AG04449 (cell line): ENCODE results near the gene SPTAN1.
A peak's percentile ranks its signal among the peaks of the same experiment; 100 is the strongest.
"Not testable (repeated sequence)": the region's sequence is repeated elsewhere in the genome, so short reads cannot be mapped to it uniquely, and the experiment has no call there.

ENCODE experiments used
- CTCF ChIA-PET: fragments of 350-600 bp; formaldehyde crosslinking; extraction: SDS; loops from one replicate; lab custom pipeline; 2021; ENCODE audit warnings: antibody characterized with exemption; lab: Yijun Ruan, JAX
- POLR2A ChIA-PET: fragments of 400-600, 350-600 bp; formaldehyde crosslinking; extraction: SDS; loops from one replicate; lab custom pipeline; 2020; ENCODE audit warnings: antibody characterized with exemption, inconsistent platforms; lab: Yijun Ruan, JAX
- DNase-seq: peaks from one replicate; pipeline ENCODE4 v3.0.0-alpha.2; 2010; ENCODE audit warnings: low read depth, low spot score
- H3K4me3 ChIP-seq: 2 replicates; pipeline ENCODE4 v1.5.1; 2011; ENCODE audit warnings: low read depth, mild to moderate bottlenecking, control low read depth, low read length
- TF ChIP-seq, protein P1 (sequence below): IDR thresholded peaks from one replicate; pipeline ENCODE4 v1.5.1; 2011; ENCODE audit warnings: mild to moderate bottlenecking, moderate library complexity, low read length, control low read depth, inconsistent platforms; ENCODE audit not compliant: insufficient read depth; ENCODE audit errors: missing control alignments

Gene SPTAN1

DNA sequence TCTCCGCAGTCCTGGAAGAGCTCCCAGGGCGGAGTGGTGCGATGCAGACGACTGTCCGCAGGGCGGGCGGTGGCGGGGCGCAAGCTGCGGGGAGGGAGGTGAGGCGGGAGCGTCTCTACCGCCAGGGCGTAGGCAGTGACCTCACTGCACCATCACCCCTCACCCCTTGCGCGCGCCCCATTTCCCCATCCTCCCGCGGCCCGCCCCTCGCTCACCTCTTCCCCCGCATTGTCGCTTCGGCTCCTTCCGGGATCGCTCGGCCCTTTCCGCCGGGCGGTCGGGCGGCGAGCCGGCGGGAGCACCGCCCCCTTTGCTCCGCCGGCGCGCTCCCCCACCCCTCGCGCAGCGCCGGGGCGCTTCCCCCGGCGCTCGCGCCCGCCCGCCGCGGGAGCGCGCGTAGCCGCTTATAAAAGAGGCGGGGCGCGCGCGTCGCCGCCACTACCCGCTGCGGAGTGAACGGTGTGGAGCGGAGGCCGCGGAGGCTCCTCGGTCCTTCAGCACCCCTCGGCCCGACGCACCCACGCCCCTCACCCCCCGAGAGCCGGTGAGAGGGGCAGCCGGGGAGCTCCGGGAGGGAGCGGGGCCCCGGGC, at the start of gene SPTAN1:
Gene SPTAN1, plus strand, starts transcription at position 435 of the 591 bp plus-strand sequence. CDS start 14,154 bp downstream, outside the sequence.
- no peak for DNase-seq
- TF ChIP-seq, protein P1, sequence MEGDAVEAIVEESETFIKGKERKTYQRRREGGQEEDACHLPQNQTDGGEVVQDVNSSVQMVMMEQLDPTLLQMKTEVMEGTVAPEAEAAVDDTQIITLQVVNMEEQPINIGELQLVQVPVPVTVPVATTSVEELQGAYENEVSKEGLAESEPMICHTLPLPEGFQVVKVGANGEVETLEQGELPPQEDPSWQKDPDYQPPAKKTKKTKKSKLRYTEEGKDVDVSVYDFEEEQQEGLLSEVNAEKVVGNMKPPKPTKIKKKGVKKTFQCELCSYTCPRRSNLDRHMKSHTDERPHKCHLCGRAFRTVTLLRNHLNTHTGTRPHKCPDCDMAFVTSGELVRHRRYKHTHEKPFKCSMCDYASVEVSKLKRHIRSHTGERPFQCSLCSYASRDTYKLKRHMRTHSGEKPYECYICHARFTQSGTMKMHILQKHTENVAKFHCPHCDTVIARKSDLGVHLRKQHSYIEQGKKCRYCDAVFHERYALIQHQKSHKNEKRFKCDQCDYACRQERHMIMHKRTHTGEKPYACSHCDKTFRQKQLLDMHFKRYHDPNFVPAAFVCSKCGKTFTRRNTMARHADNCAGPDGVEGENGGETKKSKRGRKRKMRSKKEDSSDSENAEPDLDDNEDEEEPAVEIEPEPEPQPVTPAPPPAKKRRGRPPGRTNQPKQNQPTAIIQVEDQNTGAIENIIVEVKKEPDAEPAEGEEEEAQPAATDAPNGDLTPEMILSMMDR, result peak; percentile 28
- POLR2A ChIA-PET, result interaction anchor here (0.6 to 4.6 kb wide), 28 partner anchors 9 to 195 kb away, joined by 3 to 25 read pairs (median 5); partner anchors contain the start of genes GLE1 and SET
- H3K4me3 ChIP-seq, result peak within 1 kb of the TSS; percentile 78
- CTCF ChIA-PET, result interaction anchor here (0.9 to 2.0 kb wide), 4 partner anchors 20 to 150 kb away, joined by 3 to 9 read pairs (median 6); no protein-coding TSS in a partner anchor

GRCh38 chr9:128503415-128503825, 49.0 kb upstream of the SPTAN1 start:
- POLR2A ChIA-PET, result interaction anchor here (2.4 kb wide), 1 partner anchor 49 kb away, joined by 25 read pairs; the partner anchor contains the start of gene SPTAN1
- CTCF ChIA-PET, result not testable (repeated sequence)
- H3K4me3 ChIP-seq, result peak overlapping the region; percentile 99; the same call in 1 of the 2 replicates
- DNase-seq, result peak; percentile 69

- ChIA-PET POLR2A (interaction anchor here (2.4 kb wide), 1 partner anchor 49 kb away, joined by 25 read pairs; the partner anchor contains the start of gene SPTAN1), CTCF (interaction anchor here (0.7 to 1.7 kb wide), 2 partner anchors 65 to 84 kb away, joined by 3 to 5 read pairs; no protein-coding TSS in a partner anchor)
- H3K4me3 ChIP-seq, result peak overlapping the region; percentile 99
- no peak for DNase-seq
- TF ChIP-seq, protein P1, result no peak
Measured at GRCh38 chr9:128503870-128504269, 48.5 kb upstream of the SPTAN1 start.

DNA sequence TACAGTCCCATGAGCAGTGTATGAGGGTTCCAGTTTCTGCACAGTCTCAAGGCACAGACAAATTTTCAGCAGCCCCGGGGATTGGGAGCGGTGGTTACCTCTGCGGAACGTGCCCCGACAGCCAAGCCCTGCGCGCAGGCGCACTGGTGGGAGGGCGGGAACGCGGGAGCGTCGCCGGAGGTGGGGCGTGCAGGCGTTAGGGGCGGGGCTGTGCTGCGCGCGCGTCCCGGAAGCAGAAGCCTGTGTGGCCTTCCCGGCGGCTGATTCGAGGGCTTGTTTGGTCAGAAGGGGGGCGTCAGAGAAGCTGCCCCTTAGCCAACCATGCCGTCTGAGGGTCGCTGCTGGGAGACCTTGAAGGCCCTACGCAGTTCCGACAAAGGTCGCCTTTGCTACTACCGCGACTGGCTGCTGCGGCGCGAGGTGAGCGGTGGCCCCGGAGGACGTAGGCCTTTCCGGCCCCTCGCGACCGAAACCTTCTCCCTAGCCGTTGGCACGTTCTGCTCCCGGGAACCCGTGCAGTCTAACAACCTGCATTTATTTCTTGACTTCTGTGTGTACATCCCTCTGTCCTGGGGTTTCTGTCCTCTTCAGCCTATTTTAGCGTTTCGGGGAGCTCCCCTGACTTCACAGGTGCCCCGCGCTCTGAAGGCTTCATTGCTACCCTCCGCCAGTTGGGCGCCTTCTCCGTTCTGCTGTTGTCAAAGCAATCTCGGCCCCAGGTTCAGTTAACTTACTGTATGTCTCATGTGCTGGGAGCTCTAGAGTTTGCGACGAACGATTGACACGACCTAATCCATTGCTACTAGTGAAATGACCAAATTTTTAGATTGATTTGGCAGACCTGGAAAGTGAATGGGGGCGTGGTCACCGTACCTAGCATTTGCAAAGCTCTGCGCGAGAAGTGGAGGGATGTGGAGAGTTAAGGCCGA, 47.6 kb upstream of the SPTAN1 start, which contains the start of gene GLE1:
Gene GLE1, plus strand, starts transcription at position 235 of the 929 bp plus-strand sequence. Its CDS starts 87 bp downstream, at position 322.
- peak; percentile 34 for DNase-seq
- CTCF ChIA-PET, result interaction anchor here (0.7 to 1.7 kb wide), 2 partner anchors 66 to 85 kb away, joined by 3 to 5 read pairs; no protein-coding TSS in a partner anchor
- POLR2A ChIA-PET, result interaction anchor here (0.8 to 2.4 kb wide), 3 partner anchors 17 to 48 kb away, joined by 3 to 25 read pairs (median 5); partner anchors contain the start of gene SPTAN1
- peak within 1 kb of the TSS; percentile 99 for H3K4me3 ChIP-seq
- TF ChIP-seq, protein P1, result no peak

- CTCF ChIA-PET, result interaction anchor here (1.7 kb wide), 1 partner anchor 85 kb away, joined by 5 read pairs; no protein-coding TSS in a partner anchor
- no peak for DNase-seq
- TF ChIP-seq, protein P1, result no peak
- H3K4me3 ChIP-seq, result peak overlapping the region; percentile 99
- POLR2A ChIA-PET, result interaction anchor here (0.9 to 2.4 kb wide), 2 partner anchors 16 to 48 kb away, joined by 3 to 25 read pairs; partner anchors contain the start of gene SPTAN1
Measured at GRCh38 chr9:128505414-128505765, 47.0 kb upstream of the SPTAN1 start.

DNA sequence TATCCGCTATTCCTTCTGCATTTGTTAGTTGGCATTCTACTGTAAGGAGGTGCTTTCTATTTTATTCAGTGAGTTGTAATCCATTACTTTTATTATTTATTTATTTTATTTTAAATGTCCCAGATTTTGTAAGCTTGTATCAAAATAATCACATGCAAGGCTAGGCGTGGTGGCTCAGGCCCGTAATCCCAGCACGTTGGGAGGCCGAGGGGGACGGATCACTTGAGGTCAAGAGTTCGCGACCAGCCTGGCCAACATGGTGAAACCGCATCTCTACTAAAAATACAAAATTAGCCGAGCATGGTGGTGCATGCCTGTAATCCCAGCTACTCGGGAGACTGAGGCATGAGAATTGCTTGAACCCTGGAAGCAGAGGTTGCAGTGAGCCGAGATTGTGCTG, 46.5 kb upstream of the SPTAN1 start:
- CTCF ChIA-PET, result interaction anchor here (0.6 kb wide), 1 partner anchor 247 kb away, joined by 3 read pairs; no protein-coding TSS in a partner anchor
- DNase-seq, H3K4me3 ChIP-seq, POLR2A ChIA-PET: not testable (repeated sequence)
